Measurements from ENCODE around the gene OR52N1.
A peak's percentile ranks its signal among the peaks of the same experiment; 100 is the strongest.

Gene OR52N1

DNA sequence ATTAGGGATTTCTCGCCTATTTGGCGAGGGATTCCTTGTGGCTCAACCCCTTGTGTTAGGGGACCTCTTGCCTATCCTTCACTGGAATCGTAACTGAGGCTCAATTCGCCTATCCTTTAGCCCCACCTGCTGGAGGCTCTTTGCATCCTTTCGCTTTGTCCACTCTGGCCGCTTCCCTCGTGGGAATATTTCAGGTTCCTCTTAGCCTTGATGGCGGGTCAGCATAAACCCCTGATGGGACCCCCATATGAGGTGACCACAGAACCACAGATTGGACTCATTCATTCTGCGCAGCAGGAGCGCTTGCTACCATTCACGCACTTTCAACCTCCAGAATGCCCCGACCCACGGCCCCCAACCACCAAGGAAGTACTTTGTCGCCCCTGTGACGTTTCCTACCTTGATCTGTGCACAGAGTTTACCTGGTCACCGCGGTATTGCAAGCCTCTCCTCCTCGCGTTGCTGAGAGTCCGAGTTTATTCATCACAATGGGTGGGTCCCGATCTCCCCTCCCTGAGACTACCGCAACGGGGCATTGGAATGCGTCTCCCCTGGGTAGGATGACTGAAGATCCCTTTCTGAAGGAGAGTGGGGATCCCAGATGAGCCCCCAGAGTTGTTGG, 17.5 kb upstream of the OR52N1 start, which contains the start of gene OR52N2:
TSS of gene OR52N2 (plus strand) at position 425 of the 622 bp plus-strand sequence. CDS start 11,412 bp downstream, outside the sequence.
- no peak within 1 kb of the TSS for H4K91ac ChIP-seq (ENCODE audit: low read depth, low read length)
- peak within 1 kb of the TSS; percentile 65 for H4K8ac ChIP-seq (ENCODE audit: low read depth, low read length)
- whole genome bisulfite sequencing (ENCODE audit: extremely low coverage, insufficient coverage, insufficient read length), result no CpG with 5 or more reads among the region's 24 CpGs
- H3K4me1 ChIP-seq (ENCODE audit: control insufficient read depth in 1 of 2, insufficient read depth in 2 of 2, low read length in 2 of 2), result peaks cover 0 to 2% of the 10 kb centered on the region in 2 experiments
- no peak within 1 kb of the TSS for H2BK120ac ChIP-seq (ENCODE audit: insufficient read depth, low read length, poor library complexity)
- H3K4me3 ChIP-seq (ENCODE audit: low read depth, low read length), result peak within 1 kb of the TSS; percentile 65
- no peak within 1 kb of the TSS for H4K12ac ChIP-seq (ENCODE audit: low read depth, low read length)
- no peak within 1 kb of the TSS for H3K4ac ChIP-seq (ENCODE audit: low read depth, low read length)
- no peak within 1 kb of the TSS for H3K14ac ChIP-seq (ENCODE audit: low read length)
- peak; percentile 54 to 83 for DNase-seq
- no peak within 1 kb of the TSS for H2BK5ac ChIP-seq (ENCODE audit: low read depth, low read length, poor library complexity)
- no peaks in the 10 kb centered on the region for H3K79me1 ChIP-seq (ENCODE audit: low read length)
- peaks cover 2% of the 10 kb centered on the region for H3K9me3 ChIP-seq (ENCODE audit: insufficient read depth, low read depth, low read length)
- H3K4me2 ChIP-seq (ENCODE audit: low read length), result peak within 1 kb of the TSS; percentile 99
- H2AK5ac ChIP-seq (ENCODE audit: low read length), result no peak within 1 kb of the TSS
- H3K9ac ChIP-seq (ENCODE audit: low read length), result peak within 1 kb of the TSS; percentile 69
- no peaks in the 10 kb centered on the region for H3K79me2 ChIP-seq (ENCODE audit: control insufficient read depth, insufficient read depth, low read length, poor library complexity)
- no peak within 1 kb of the TSS for H3K18ac ChIP-seq (ENCODE audit: low read length)
- no peak within 1 kb of the TSS for H3K27ac ChIP-seq (ENCODE audit: low read depth, low read length)
- H3K27me3 ChIP-seq (ENCODE audit: insufficient read depth, low read length), result no peaks in the 10 kb centered on the region
- H3K23ac ChIP-seq (ENCODE audit: low read length), result no peak within 1 kb of the TSS
- H3K36me3 ChIP-seq (ENCODE audit: control insufficient read depth in 1 of 2, insufficient read depth in 2 of 2, low read length in 2 of 2), result no peaks in the 10 kb centered on the region
- H2AFZ ChIP-seq (ENCODE audit: insufficient read depth, low read length, poor library complexity), result no peak within 1 kb of the TSS
- H2BK12ac ChIP-seq (ENCODE audit: low read length), result no peak within 1 kb of the TSS

DNA sequence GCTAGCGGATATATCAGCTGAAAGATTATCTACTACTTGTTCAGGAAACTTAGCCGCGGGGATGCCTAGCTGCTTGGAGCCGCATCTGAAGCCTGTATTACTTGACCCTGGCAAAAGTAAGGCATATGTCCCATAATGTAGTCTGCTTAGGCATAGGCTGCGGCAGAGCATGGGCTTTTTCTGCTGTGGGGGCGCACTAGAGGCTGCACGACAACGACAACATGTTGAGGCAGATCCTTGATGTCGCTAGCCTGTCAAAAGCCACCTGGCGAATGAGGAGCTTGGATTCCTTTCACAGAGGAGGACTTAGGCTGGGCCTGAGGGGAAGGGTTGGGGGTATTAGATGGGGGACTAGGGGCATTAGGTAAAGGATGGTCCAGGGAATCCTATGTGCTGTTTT, 16.5 kb upstream of the OR52N1 start:
- no peak overlapping the region for H3K18ac ChIP-seq (ENCODE audit: low read length)
- H2AFZ ChIP-seq (ENCODE audit: insufficient read depth, low read length, poor library complexity), result no peak overlapping the region
- no peak overlapping the region for H2BK12ac ChIP-seq (ENCODE audit: low read length)
- H3K36me3 ChIP-seq (ENCODE audit: control insufficient read depth in 1 of 2, insufficient read depth in 2 of 2, low read length in 2 of 2), result no peaks in the 10 kb centered on the region
- no peak overlapping the region for H4K12ac ChIP-seq (ENCODE audit: low read depth, low read length)
- no CpG with 5 or more reads among the region's 10 CpGs for WGBS (ENCODE audit: extremely low coverage, insufficient coverage, insufficient read length)
- no peak overlapping the region for H2BK5ac ChIP-seq (ENCODE audit: low read depth, low read length, poor library complexity)
- no peaks in the 10 kb centered on the region for H3K79me2 ChIP-seq (ENCODE audit: control insufficient read depth, insufficient read depth, low read length, poor library complexity)
- no peak overlapping the region for H3K27ac ChIP-seq (ENCODE audit: low read depth, low read length)
- no peak overlapping the region for H3K4me2 ChIP-seq (ENCODE audit: low read length)
- H3K14ac ChIP-seq (ENCODE audit: low read length), result no peak overlapping the region
- no peaks in the 10 kb centered on the region for H3K79me1 ChIP-seq (ENCODE audit: low read length)
- H3K9ac ChIP-seq (ENCODE audit: low read length), result no peak overlapping the region
- no peak overlapping the region for H2BK120ac ChIP-seq (ENCODE audit: insufficient read depth, low read length, poor library complexity)
- no peaks in the 10 kb centered on the region for H3K27me3 ChIP-seq (ENCODE audit: insufficient read depth, low read length)
- H3K23ac ChIP-seq (ENCODE audit: low read length), result no peak overlapping the region
- no peak overlapping the region for H2AK5ac ChIP-seq (ENCODE audit: low read length)
- H3K4ac ChIP-seq (ENCODE audit: low read depth, low read length), result no peak overlapping the region
- H3K4me1 ChIP-seq (ENCODE audit: control insufficient read depth in 1 of 2, insufficient read depth in 2 of 2, low read length in 2 of 2), result peaks cover 0 to 2% of the 10 kb centered on the region in 2 experiments
- H4K8ac ChIP-seq (ENCODE audit: low read depth, low read length), result no peak overlapping the region
- H3K4me3 ChIP-seq (ENCODE audit: low read depth, low read length), result no peak overlapping the region
- H4K91ac ChIP-seq (ENCODE audit: low read depth, low read length), result no peak overlapping the region
- DNase-seq, result no peak
- peaks cover 2% of the 10 kb centered on the region for H3K9me3 ChIP-seq (ENCODE audit: insufficient read depth, low read depth, low read length)

DNA sequence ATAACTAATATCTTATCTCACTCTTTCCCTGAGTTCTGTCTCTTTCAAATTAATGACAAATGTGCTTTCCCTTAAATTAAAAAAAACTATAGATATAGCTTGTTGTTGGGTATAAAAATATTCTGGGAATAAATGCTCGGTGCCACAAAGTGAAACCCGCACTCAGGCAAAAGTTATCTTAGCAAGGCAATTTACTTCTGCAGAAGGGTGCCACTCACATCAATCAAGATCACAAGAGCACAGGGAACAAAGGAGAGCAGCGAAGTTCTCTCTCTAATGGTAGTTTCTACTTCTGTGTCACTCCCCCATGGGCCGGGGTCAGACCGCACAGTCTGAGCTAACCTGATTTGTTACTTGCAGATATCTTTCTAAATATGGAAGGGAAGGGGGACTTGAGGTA, 12.9 kb upstream of the OR52N1 start:
- Histone ChIP-seq H3K79me2 (ENCODE audit: control insufficient read depth, insufficient read depth, low read length, poor library complexity) (no peaks in the 10 kb centered on the region), H4K12ac (ENCODE audit: low read depth, low read length) (no peak overlapping the region), H3K23ac (ENCODE audit: low read length) (no peak overlapping the region), H2BK12ac (ENCODE audit: low read length) (no peak overlapping the region), H4K91ac (ENCODE audit: low read depth, low read length) (no peak overlapping the region), H3K4me3 (ENCODE audit: low read depth, low read length) (no peak overlapping the region), H3K27ac (ENCODE audit: low read depth, low read length) (no peak overlapping the region), H3K18ac (ENCODE audit: low read length) (no peak overlapping the region), H3K4ac (ENCODE audit: low read depth, low read length) (no peak overlapping the region), H4K8ac (ENCODE audit: low read depth, low read length) (no peak overlapping the region), H3K9ac (ENCODE audit: low read length) (no peak overlapping the region), H3K27me3 (ENCODE audit: insufficient read depth, low read length) (no peaks in the 10 kb centered on the region), H2AFZ (ENCODE audit: insufficient read depth, low read length, poor library complexity) (no peak overlapping the region), H2BK5ac (ENCODE audit: low read depth, low read length, poor library complexity) (no peak overlapping the region), H3K4me2 (ENCODE audit: low read length) (no peak overlapping the region), H3K4me1 (ENCODE audit: control insufficient read depth in 1 of 2, insufficient read depth in 2 of 2, low read length in 2 of 2) (no peaks in the 10 kb centered on the region), H3K9me3 (ENCODE audit: insufficient read depth, low read depth, low read length) (peaks cover 2% of the 10 kb centered on the region), H2BK120ac (ENCODE audit: insufficient read depth, low read length, poor library complexity) (no peak overlapping the region), H3K79me1 (ENCODE audit: low read length) (no peaks in the 10 kb centered on the region), H3K36me3 (ENCODE audit: control insufficient read depth in 1 of 2, insufficient read depth in 2 of 2, low read length in 2 of 2) (no peaks in the 10 kb centered on the region), H2AK5ac (ENCODE audit: low read length) (no peak overlapping the region), H3K14ac (ENCODE audit: low read length) (no peak overlapping the region)
- DNase-seq, result no peak
- WGBS (ENCODE audit: extremely low coverage, insufficient coverage, insufficient read length), result no CpG with 5 or more reads among the region's 5 CpGs

- no peak overlapping the region for H4K91ac ChIP-seq (ENCODE audit: low read depth, low read length)
- H4K12ac ChIP-seq (ENCODE audit: low read depth, low read length), result no peak overlapping the region
- no peak overlapping the region for H3K4ac ChIP-seq (ENCODE audit: low read depth, low read length)
- no peak overlapping the region for H2BK120ac ChIP-seq (ENCODE audit: insufficient read depth, low read length, poor library complexity)
- H2AFZ ChIP-seq (ENCODE audit: insufficient read depth, low read length, poor library complexity), result no peak overlapping the region
- H2BK5ac ChIP-seq (ENCODE audit: low read depth, low read length, poor library complexity), result no peak overlapping the region
- no peak overlapping the region for H3K18ac ChIP-seq (ENCODE audit: low read length)
- no peaks in the 10 kb centered on the region for H3K79me2 ChIP-seq (ENCODE audit: control insufficient read depth, insufficient read depth, low read length, poor library complexity)
- WGBS (ENCODE audit: extremely low coverage, insufficient coverage, insufficient read length), result no CpG with 5 or more reads among the region's 6 CpGs
- no peak overlapping the region for H3K4me2 ChIP-seq (ENCODE audit: low read length)
- H3K23ac ChIP-seq (ENCODE audit: low read length), result no peak overlapping the region
- no peak overlapping the region for H3K4me3 ChIP-seq (ENCODE audit: low read depth, low read length)
- H2BK12ac ChIP-seq (ENCODE audit: low read length), result no peak overlapping the region
- H3K9ac ChIP-seq (ENCODE audit: low read length), result no peak overlapping the region
- H4K8ac ChIP-seq (ENCODE audit: low read depth, low read length), result no peak overlapping the region
- no peaks in the 10 kb centered on the region for H3K9me3 ChIP-seq (ENCODE audit: insufficient read depth, low read depth, low read length)
- H3K27ac ChIP-seq (ENCODE audit: low read depth, low read length), result no peak overlapping the region
- no peaks in the 10 kb centered on the region for H3K27me3 ChIP-seq (ENCODE audit: insufficient read depth, low read length)
- no peak overlapping the region for H3K14ac ChIP-seq (ENCODE audit: low read length)
- H2AK5ac ChIP-seq (ENCODE audit: low read length), result no peak overlapping the region
- no peaks in the 10 kb centered on the region for H3K79me1 ChIP-seq (ENCODE audit: low read length)
- H3K4me1 ChIP-seq (ENCODE audit: control insufficient read depth in 1 of 2, insufficient read depth in 2 of 2, low read length in 2 of 2), result no peaks in the 10 kb centered on the region
- no peaks in the 10 kb centered on the region for H3K36me3 ChIP-seq (ENCODE audit: control insufficient read depth in 1 of 2, insufficient read depth in 2 of 2, low read length in 2 of 2)
- no peak for DNase-seq
Observed at GRCh38 chr11:5796541-5796940, 5.5 kb upstream of the OR52N1 start.

Measured in trophoblast cell (in vitro differentiated cells and primary cell).